Parathyroid adenoma (tissue), 2 donors: Measurements from ENCODE around the gene DCAF5.

Source experiments
- H2AFZ ChIP-seq: fragments of 300-600 bp; sonication (generic); one replicate; pipeline ENCODE4 v1.7.0; 2017; ENCODE audit warnings: antibody characterized with exemption, mild to moderate bottlenecking
- H3K27ac ChIP-seq: fragments of 300-600 bp; sonication (generic); one replicate; pipeline ENCODE4 v1.7.0; 2017
- H3K27me3 ChIP-seq: fragments of 300-600 bp; sonication (generic); one replicate; pipeline ENCODE4 v1.7.0; 2017; ENCODE audit warnings: low read length; ENCODE audit not compliant: control insufficient read depth, insufficient read depth
- H3K36me3 ChIP-seq: fragments of 300-600 bp; sonication (generic); one replicate; pipeline ENCODE4 v1.7.0; 2017; ENCODE audit warnings: low read length; ENCODE audit not compliant: control insufficient read depth, insufficient read depth
- H3K4me1 ChIP-seq: fragments of 300-600 bp; sonication (generic); one replicate; pipeline ENCODE4 v1.7.0; 2017; ENCODE audit warnings: control low read depth
- H3K4me2 ChIP-seq: fragments of 300-600 bp; sonication (generic); one replicate; pipeline ENCODE4 v1.7.0; 2017; ENCODE audit warnings: low read length
- H3K4me3 ChIP-seq: fragments of 300-600 bp; sonication (generic); one replicate; pipeline ENCODE4 v1.7.0; 2017; ENCODE audit warnings: low read depth, low read length
- H3K79me2 ChIP-seq: fragments of 300-600 bp; sonication (generic); one replicate; pipeline ENCODE4 v1.7.0; 2017; ENCODE audit warnings: control low read depth
- H3K9ac ChIP-seq: fragments of 300-600 bp; sonication (generic); one replicate; pipeline ENCODE4 v1.7.0; 2017; ENCODE audit warnings: mild to moderate bottlenecking
- H3K9me3 ChIP-seq: fragments of 300-600 bp; sonication (generic); one replicate; pipeline ENCODE4 v1.7.0; 2017; ENCODE audit warnings: low read length; ENCODE audit not compliant: control insufficient read depth
- TF ChIP-seq, protein P1 (sequence below): fragments of 300-600 bp; sonication (generic); IDR thresholded peaks from one replicate; pipeline ENCODE4 v1.7.0; 2017; ENCODE audit warnings: antibody characterized with exemption, mild to moderate bottlenecking
- donor health status: primary hyperparathyroidism.

DCAF5 gene

DNA sequence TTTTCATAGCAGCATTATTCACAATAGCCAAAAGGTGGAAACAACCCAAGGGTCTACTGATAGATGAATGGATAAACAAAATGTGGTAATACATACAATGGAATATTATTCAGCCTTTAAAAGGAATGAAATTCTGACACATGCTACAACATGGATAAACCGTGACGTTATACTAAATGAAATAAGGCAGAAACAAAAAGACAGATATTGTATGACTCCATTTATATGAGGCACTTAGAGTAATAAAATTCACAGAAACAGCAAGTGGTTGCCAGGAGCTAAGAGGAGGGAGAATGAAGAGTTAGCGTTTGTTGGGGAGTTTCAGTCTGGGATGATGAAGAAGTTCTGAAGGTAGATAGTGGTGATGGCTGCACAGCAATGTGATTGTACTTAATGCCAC, 76.6 kb downstream of the DCAF5 start:
- H3K27me3 ChIP-seq: no peaks in the 10 kb centered on the region
- H3K79me2 ChIP-seq: peaks cover 12% of the 10 kb centered on the region
- no peak overlapping the region for H3K9ac ChIP-seq
- H3K9me3 ChIP-seq: no peaks in the 10 kb centered on the region
- no peak overlapping the region for H3K4me2 ChIP-seq
- H3K27ac ChIP-seq: no peak overlapping the region
- no peaks in the 10 kb centered on the region for H3K36me3 ChIP-seq
- no peak overlapping the region for H2AFZ ChIP-seq
- TF ChIP-seq, protein P1, sequence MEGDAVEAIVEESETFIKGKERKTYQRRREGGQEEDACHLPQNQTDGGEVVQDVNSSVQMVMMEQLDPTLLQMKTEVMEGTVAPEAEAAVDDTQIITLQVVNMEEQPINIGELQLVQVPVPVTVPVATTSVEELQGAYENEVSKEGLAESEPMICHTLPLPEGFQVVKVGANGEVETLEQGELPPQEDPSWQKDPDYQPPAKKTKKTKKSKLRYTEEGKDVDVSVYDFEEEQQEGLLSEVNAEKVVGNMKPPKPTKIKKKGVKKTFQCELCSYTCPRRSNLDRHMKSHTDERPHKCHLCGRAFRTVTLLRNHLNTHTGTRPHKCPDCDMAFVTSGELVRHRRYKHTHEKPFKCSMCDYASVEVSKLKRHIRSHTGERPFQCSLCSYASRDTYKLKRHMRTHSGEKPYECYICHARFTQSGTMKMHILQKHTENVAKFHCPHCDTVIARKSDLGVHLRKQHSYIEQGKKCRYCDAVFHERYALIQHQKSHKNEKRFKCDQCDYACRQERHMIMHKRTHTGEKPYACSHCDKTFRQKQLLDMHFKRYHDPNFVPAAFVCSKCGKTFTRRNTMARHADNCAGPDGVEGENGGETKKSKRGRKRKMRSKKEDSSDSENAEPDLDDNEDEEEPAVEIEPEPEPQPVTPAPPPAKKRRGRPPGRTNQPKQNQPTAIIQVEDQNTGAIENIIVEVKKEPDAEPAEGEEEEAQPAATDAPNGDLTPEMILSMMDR: no peak
- no peaks in the 10 kb centered on the region for H3K4me1 ChIP-seq
- H3K4me3 ChIP-seq: no peak overlapping the region

DNA sequence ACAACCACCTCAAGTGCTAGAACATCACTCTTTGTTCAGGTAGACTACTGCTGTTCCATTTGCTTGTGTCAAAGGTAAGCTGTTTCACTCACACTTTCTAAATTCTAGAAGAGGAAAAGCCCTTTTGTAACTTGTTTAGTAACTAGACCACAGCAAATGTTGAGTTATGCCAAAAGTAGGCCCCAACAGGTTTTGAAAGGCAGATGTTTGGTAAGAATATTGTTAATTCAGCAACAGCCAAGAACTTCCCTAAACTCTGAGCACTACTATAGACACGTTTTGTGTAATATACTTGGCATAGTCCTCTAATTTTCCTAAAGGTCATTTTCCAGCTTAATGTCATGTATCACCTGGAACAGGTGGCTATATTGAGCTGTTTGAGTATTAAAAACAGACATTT, 79.0 kb downstream of the DCAF5 start:
- Histone ChIP-seq H3K4me1 (no peaks in the 10 kb centered on the region), H3K36me3 (no peaks in the 10 kb centered on the region), H3K79me2 (peaks cover 10% of the 10 kb centered on the region), H3K4me3 (no peak overlapping the region), H3K27ac (no peak overlapping the region), H3K9ac (no peak overlapping the region), H2AFZ (no peak overlapping the region), H3K4me2 (no peak overlapping the region), H3K9me3 (no peaks in the 10 kb centered on the region), H3K27me3 (no peaks in the 10 kb centered on the region)
- TF ChIP-seq, protein P1: no peak

DNA sequence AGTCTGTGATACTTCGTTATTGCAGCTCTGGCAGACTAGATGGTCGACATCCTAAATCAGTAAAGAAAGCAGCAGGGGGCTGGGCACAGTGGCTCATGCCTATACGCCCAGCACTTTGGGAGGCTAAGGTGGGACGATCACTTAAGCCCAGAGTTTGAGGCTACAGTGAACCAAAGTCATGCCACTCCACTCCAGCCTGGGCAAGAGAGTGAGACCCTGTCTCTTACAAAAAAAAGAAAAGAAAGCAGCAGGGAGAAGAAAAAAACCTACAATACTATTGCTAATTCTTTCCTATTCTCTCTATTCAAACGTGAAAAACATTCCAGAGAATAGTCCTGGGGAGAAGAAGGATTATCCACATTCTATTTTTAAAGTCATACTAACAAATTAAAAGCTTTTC, 79.5 kb downstream of the DCAF5 start:
- TF ChIP-seq, protein P1: no peak
- no peaks in the 10 kb centered on the region for H3K27me3 ChIP-seq
- H3K27ac ChIP-seq: no peak overlapping the region
- no peaks in the 10 kb centered on the region for H3K4me1 ChIP-seq
- H2AFZ ChIP-seq: no peak overlapping the region
- no peak overlapping the region for H3K9ac ChIP-seq
- no peak overlapping the region for H3K4me3 ChIP-seq
- no peaks in the 10 kb centered on the region for H3K9me3 ChIP-seq
- H3K36me3 ChIP-seq: no peaks in the 10 kb centered on the region
- peaks cover 9% of the 10 kb centered on the region for H3K79me2 ChIP-seq
- no peak overlapping the region for H3K4me2 ChIP-seq

DNA sequence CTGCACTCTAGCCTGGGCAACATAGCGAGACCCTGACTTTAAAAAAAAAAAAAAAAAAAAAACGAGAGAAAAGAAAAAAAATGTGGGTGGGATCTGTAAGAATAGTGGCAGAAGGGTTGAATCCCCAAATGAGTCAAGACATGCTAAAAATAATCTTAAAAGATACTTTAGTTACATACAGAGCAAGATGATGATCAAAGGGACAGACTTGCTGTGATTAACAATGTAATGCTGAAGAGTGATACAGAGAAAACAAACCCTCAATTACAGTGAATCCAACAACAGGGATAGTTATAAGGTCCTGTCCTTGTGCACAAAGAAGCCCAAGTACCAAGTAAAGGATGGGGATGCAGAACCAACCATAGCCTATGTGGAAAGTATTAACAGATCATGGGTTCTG, 80.3 kb downstream of the DCAF5 start:
- peaks cover 5% of the 10 kb centered on the region for H3K79me2 ChIP-seq
- no peaks in the 10 kb centered on the region for H3K9me3 ChIP-seq
- H3K27me3 ChIP-seq: no peaks in the 10 kb centered on the region
- no peak overlapping the region for H3K27ac ChIP-seq
- H2AFZ ChIP-seq: no peak overlapping the region
- H3K9ac ChIP-seq: no peak overlapping the region
- no peaks in the 10 kb centered on the region for H3K4me1 ChIP-seq
- no peak overlapping the region for H3K4me3 ChIP-seq
- H3K4me2 ChIP-seq: no peak overlapping the region
- TF ChIP-seq, protein P1: no peak
- no peaks in the 10 kb centered on the region for H3K36me3 ChIP-seq

DNA sequence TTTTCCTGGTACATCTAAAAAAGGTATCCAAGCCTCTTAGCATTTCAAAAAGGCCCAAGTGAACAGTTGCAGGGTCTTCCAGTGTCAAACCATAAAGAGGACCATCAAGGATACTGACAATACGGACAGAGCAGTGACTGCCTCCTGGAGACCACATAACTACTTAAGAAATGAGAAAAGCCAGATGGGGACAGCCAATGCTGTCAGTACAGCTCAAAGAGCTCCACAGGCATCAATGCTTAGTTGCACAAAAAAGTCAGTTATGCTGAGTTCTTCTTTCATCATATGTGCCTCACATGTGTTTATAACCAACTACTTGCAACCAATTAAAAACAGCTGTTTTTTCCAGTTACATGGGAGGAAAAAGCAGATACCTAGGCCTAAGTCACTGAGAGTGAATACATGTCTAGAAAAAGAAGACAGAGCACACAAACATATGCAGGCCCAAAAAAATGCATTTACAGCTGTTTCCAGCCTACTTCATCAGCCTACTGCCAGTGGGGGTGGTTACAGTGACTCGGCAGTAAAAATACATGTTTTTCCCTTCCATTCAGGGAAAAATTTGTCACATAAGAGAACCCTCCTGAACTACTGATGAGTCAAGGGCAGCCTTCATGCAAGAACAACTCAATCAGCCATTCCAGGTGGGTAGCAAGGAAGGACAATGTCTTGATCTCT, 84.0 kb downstream of the DCAF5 start:
- no peak overlapping the region for H2AFZ ChIP-seq
- no peak overlapping the region for H3K4me3 ChIP-seq
- no peaks in the 10 kb centered on the region for H3K36me3 ChIP-seq
- H3K9ac ChIP-seq: no peak overlapping the region
- TF ChIP-seq, protein P1: no peak
- H3K4me2 ChIP-seq: no peak overlapping the region
- no peak overlapping the region for H3K27ac ChIP-seq
- H3K27me3 ChIP-seq: no peaks in the 10 kb centered on the region
- H3K4me1 ChIP-seq: no peaks in the 10 kb centered on the region
- no peaks in the 10 kb centered on the region for H3K9me3 ChIP-seq
- H3K79me2 ChIP-seq: peaks cover 3% of the 10 kb centered on the region
